IMR-90 (cell line): ENCODE results near the gene WDR46. TPM values are rescaled to one million over a fixed set of nuclear protein-coding genes. Genes with fewer than 3 reads are reported as not detected.

Experiments
- ATAC-seq: fragments of 200-7000 bp; cut with Tn5 transposase; 2 replicates; pipeline ENCODE4 v1.9.1; 2020; ENCODE audit warnings: low read depth, mild to moderate bottlenecking, moderate library complexity
- BruUV-seq: library from RNA; stranded (reverse); fragments of 400-500 nt; replicated peaks from 2 replicates; lab custom pipeline; 2021; lab: Mats Ljungman, UMichigan
- CTCF ChIA-PET: fragments of 300-600 bp; formaldehyde crosslinking; extraction: SDS; loops from one replicate; lab custom pipeline; 2021; ENCODE audit warnings: antibody characterized with exemption; lab: Yijun Ruan, JAX
- POLR2A ChIA-PET: fragments of 300-600 bp; sonication (Branson Sonifier 250); formaldehyde crosslinking; loops from one replicate; lab custom pipeline; 2022; ENCODE audit warnings: antibody characterized with exemption; ENCODE audit not compliant: unreplicated experiment; lab: Charles Lee
- DNase-seq: peaks from one replicate; pipeline ENCODE4 v3.0.0; 2013
- H2AFZ ChIP-seq: replicated peaks from 2 replicates; pipeline ENCODE3; 2013; ENCODE audit warnings: low read length, mild to moderate bottlenecking; ENCODE audit not compliant: poor library complexity
- H2AK5ac ChIP-seq: 2 replicates; pipeline ENCODE4 v1.6.1; 2013; ENCODE audit warnings: low read depth, low read length, inconsistent platforms
- H2AK9ac ChIP-seq: replicated peaks from 2 replicates; pipeline ENCODE3; 2013; ENCODE audit warnings: mild to moderate bottlenecking, low read depth, low read length, moderate library complexity; ENCODE audit not compliant: poor library complexity
- H2BK120ac ChIP-seq: 2 replicates; pipeline ENCODE4 v1.6.1; 2013; ENCODE audit warnings: low read depth, low read length, inconsistent platforms
- H2BK15ac ChIP-seq: 3 replicates; pipeline ENCODE4 v1.6.1; 2013; ENCODE audit warnings: low read depth, low read length, inconsistent platforms
- H2BK20ac ChIP-seq: 2 replicates; pipeline ENCODE4 v1.6.1; 2013; ENCODE audit warnings: low read depth, mild to moderate bottlenecking, inconsistent platforms, low read length, moderate library complexity
- H2BK5ac ChIP-seq: 2 replicates; pipeline ENCODE4 v1.6.1; 2013; ENCODE audit warnings: mild to moderate bottlenecking, low read depth, low read length, inconsistent platforms; ENCODE audit not compliant: poor library complexity, severe bottlenecking
- H3K14ac ChIP-seq: replicated peaks from 2 replicates; pipeline ENCODE4 v1.6.1; 2013; ENCODE audit warnings: low read depth, low read length, inconsistent platforms
- H3K18ac ChIP-seq: 2 replicates; pipeline ENCODE4 v1.6.1; 2013; ENCODE audit warnings: low read depth, low read length, control low read depth
- H3K23ac ChIP-seq: 2 replicates; pipeline ENCODE4 v1.6.1; 2013; ENCODE audit warnings: low read depth, low read length, inconsistent platforms
- H3K27ac ChIP-seq: 2 replicates; pipeline ENCODE4 v1.5.1; 2013; ENCODE audit warnings: mild to moderate bottlenecking, control low read depth, low read length; ENCODE audit not compliant: insufficient read depth
- H3K27me3 ChIP-seq: 2 replicates; pipeline ENCODE4 v1.6.1; 2013; ENCODE audit warnings: low read length; ENCODE audit not compliant: control insufficient read depth, insufficient read depth
- H3K36me3 ChIP-seq: 2 replicates; pipeline ENCODE4 v1.6.1; 2013; ENCODE audit warnings: low read length, mixed read lengths; ENCODE audit not compliant: control insufficient read depth, insufficient read depth
- H3K4ac ChIP-seq: 2 replicates; pipeline ENCODE4 v1.6.1; 2013; ENCODE audit warnings: low read depth, low read length, inconsistent platforms
- H3K4me1 ChIP-seq: 2 replicates; pipeline ENCODE4 v1.6.1; 2013; ENCODE audit warnings: low read length, mixed read lengths; ENCODE audit not compliant: control insufficient read depth, insufficient read depth
- H3K4me2 ChIP-seq: 2 replicates; pipeline ENCODE4 v1.6.1; 2013; ENCODE audit warnings: low read depth, mild to moderate bottlenecking, control low read depth, low read length, moderate library complexity
- H3K4me3 ChIP-seq: 2 replicates; pipeline ENCODE4 v1.5.1; 2013; ENCODE audit warnings: low read depth, mild to moderate bottlenecking, control low read depth, low read length, moderate library complexity; ENCODE audit not compliant: insufficient read depth
- H3K56ac ChIP-seq: 2 replicates; pipeline ENCODE4 v1.6.1; 2013; ENCODE audit warnings: low read length, inconsistent platforms; ENCODE audit not compliant: insufficient read depth; ENCODE audit errors: extremely low read depth
- H3K79me1 ChIP-seq, 2 experiments: 2 replicates each; pipeline ENCODE4 v1.6.1; 2013; ENCODE audit warnings: low read length in 2 of 2, inconsistent platforms in 1 of 2, low read depth in 1 of 2
- H3K9ac ChIP-seq: 2 replicates; pipeline ENCODE4 v1.6.1; 2013; ENCODE audit warnings: low read depth, low read length, control low read depth
- H3K9me1 ChIP-seq: 2 replicates; pipeline ENCODE4 v1.6.1; 2013; ENCODE audit warnings: low read length, inconsistent platforms; ENCODE audit not compliant: insufficient read depth
- H3K9me3 ChIP-seq: 2 replicates; pipeline ENCODE4 v1.6.1; 2013; ENCODE audit warnings: low read length; ENCODE audit not compliant: control insufficient read depth, insufficient read depth
- H4K20me1 ChIP-seq: 2 replicates; pipeline ENCODE4 v1.6.1; 2013; ENCODE audit warnings: low read length, inconsistent platforms; ENCODE audit not compliant: insufficient read depth
- H4K5ac ChIP-seq: 2 replicates; pipeline ENCODE4 v1.6.1; 2013; ENCODE audit warnings: mild to moderate bottlenecking, low read depth, low read length, control low read depth
- H4K8ac ChIP-seq, 2 experiments: 2 replicates each; pipeline ENCODE4 v1.6.1; 2013; ENCODE audit warnings: low read depth in 2 of 2, low read length in 2 of 2, control low read depth in 1 of 2, inconsistent platforms in 1 of 2
- H4K91ac ChIP-seq: 2 replicates; pipeline ENCODE4 v1.6.1; 2013; ENCODE audit warnings: low read depth, low read length, inconsistent platforms; ENCODE audit not compliant: insufficient read depth
- CEBPB ChIP-seq: IDR thresholded peaks from 2 replicates; pipeline ENCODE4 v1.6.1; 2012; ENCODE audit warnings: low read depth, low read length, improper control_type of control experiment
- CHD1 ChIP-seq: IDR thresholded peaks from 2 replicates; pipeline ENCODE4 v1.6.1; 2012; ENCODE audit warnings: low read depth, low read length, improper control_type of control experiment
- CTCF ChIP-seq: conservative IDR thresholded peaks from 2 replicates; pipeline ENCODE4 v1.5.1; 2012; ENCODE audit warnings: mild to moderate bottlenecking, low read depth, low read length, improper control_type of control experiment
- MAFK ChIP-seq: IDR thresholded peaks from 2 replicates; pipeline ENCODE4 v1.6.1; 2012; ENCODE audit warnings: low read depth, low read length, improper control_type of control experiment
- MAZ ChIP-seq: IDR thresholded peaks from 2 replicates; pipeline ENCODE4 v1.6.1; 2012; ENCODE audit warnings: low read depth, mild to moderate bottlenecking, low read length, improper control_type of control experiment, moderate library complexity, borderline replicate concordance
- RAD21 ChIP-seq: IDR thresholded peaks from 2 replicates; pipeline ENCODE4 v1.6.1; 2012; ENCODE audit warnings: low read length, improper control_type of control experiment
- RCOR1 ChIP-seq: IDR thresholded peaks from 2 replicates; pipeline ENCODE4 v1.6.1; 2012; ENCODE audit warnings: mild to moderate bottlenecking, low read length, improper control_type of control experiment; ENCODE audit not compliant: insufficient replicate concordance
- RFX5 ChIP-seq: IDR thresholded peaks from 2 replicates; pipeline ENCODE4 v1.8.0; 2012; ENCODE audit warnings: low read depth, mild to moderate bottlenecking, low read length, moderate library complexity
- WGBS, 2 experiments: methylation state at CpG; one replicate each; pipeline versions ENCODE4 v1.1.5 to v1.1.7; 2013; ENCODE audit warnings: missing lambda C conversion rate in 2 of 2; ENCODE audit not compliant: insufficient read length in 1 of 2; ENCODE audit errors: extremely low coverage in 2 of 2; 5-methylcytosine and 5-hydroxymethylcytosine counted together
- dilution Hi-C: fragments of 300-500 bp; cut with HindIII; formaldehyde crosslinking; loops from one replicate; pipeline ENCODE4 v1.14.3; 2018; ENCODE audit warnings: low sequenced_read_pairs; ENCODE audit not compliant: unreplicated experiment
- in situ Hi-C: fragments of 300-500 bp; cut with MboI; formaldehyde crosslinking; loops from 3 replicates; pipeline ENCODE4 v1.14.3; 2019; ENCODE audit warnings: low sequenced_read_pairs, inconsistent platforms, mixed read lengths
- intact Hi-C: fragments of 100-400 bp; cut with micrococcal nuclease; formaldehyde crosslinking; loops from 2 replicates; pipeline ENCODE4 v1.10.0; 2022
- polyA plus RNA-seq, 3 experiments: library from polyadenylated mRNA; depleted of rRNA; stranded (reverse); fragments of >200 nt; gene quantifications; 2 replicates each; pipeline ENCODE4 v1.2.3, GENCODE V29; 2012; ENCODE audit warnings: low replicate concordance in 1 of 3
- total RNA-seq: library from RNA; depleted of rRNA; stranded (reverse); fragments of >200 nt; gene quantifications from 2 replicates; pipeline ENCODE4 v1.2.3, GENCODE V29; 2012

WDR46 gene
- total and polyA plus RNA-seq, 2 of the 4 experiments (the other 2 are of a cell fraction): 73.8 to 81.6 TPM

DNA sequence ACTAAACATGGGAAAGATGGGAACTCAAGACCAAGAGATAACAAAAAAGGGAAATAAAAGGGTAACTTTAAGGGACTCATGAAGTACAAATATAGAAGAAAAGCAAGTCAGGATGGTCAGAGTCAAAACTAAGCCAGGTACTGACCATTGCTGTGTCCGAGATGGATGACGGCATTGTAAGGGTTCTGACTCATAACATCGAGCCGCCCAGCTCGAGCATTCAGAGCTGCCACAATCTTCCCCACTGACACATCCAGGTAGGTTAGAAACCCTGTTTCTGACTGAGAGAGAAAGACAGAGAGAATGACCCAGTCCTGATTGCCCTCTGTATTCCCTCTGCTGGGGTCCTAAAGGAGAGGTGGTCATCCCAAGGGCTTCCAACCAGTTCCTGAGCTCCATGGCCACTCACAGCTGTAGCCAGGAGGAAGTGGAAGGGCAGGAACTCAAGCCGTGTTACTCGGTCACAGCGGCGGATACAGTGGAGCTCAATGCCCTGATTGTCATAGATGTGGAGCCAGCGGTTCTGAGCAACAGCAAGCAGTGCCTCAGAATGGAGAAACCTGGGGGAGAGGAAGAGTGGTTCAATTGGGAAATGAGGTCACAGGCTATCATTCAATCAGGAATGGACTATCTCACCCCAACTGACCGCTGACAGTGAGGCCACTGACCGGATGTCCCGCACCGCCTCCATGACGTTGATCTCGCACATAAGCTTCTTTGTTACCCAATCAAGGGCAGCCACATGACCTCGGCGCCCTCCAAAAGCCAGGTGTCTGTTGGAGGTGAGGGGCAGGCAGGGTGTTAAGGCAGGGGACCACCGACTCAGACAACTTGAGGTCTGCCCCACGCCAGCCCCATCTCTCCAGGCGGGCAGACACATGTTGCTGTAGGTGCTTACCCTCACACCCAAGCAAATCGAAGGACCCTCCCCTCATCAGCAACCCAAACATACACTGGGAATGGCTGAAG, 1.8 kb downstream of the WDR46 start:
- Histone ChIP-seq H3K18ac (no peak overlapping the region), H4K8ac (no peak overlapping the region), H3K27ac (no peak overlapping the region), H2BK15ac (no peak overlapping the region), H2AFZ (peak overlapping the region; percentile 29), H2BK120ac (no peak overlapping the region), H3K9me3 (no peaks in the 10 kb centered on the region), H3K27me3 (no peaks in the 10 kb centered on the region), H3K4me2 (no peak overlapping the region), H2AK5ac (no peak overlapping the region), H4K91ac (no peak overlapping the region), H3K79me1 (peaks cover 31 to 57% of the 10 kb centered on the region in 2 experiments), H3K4me1 (peaks cover 7% of the 10 kb centered on the region), H3K4me3 (no peak overlapping the region), H2BK20ac (no peak overlapping the region), H3K14ac (no peak overlapping the region), H4K20me1 (no peaks in the 10 kb centered on the region), H3K36me3 (peaks cover 45% of the 10 kb centered on the region), H2AK9ac (no peak overlapping the region), H4K5ac (no peak overlapping the region), H3K56ac (no peak overlapping the region), H3K23ac (no peak overlapping the region), H3K9ac (no peak overlapping the region), H2BK5ac (no peak overlapping the region), H3K4ac (no peak overlapping the region), H3K9me1 (peaks cover 3% of the 10 kb centered on the region; the same call in 1 of the 2 replicates)
- TF ChIP-seq RCOR1: no peak
- TF ChIP-seq RFX5: no peak
- TF ChIP-seq RAD21: no peak
- TF ChIP-seq CEBPB: no peak
- TF ChIP-seq MAZ: no peak
- TF ChIP-seq CTCF: no peak
- TF ChIP-seq MAFK: no peak
- TF ChIP-seq CHD1: no peak
- ChIA-PET CTCF (no interaction called here), POLR2A (no interaction called here)
- no CpG with 5 or more reads among the region's 22 CpGs for WGBS, 2 experiments
- dilution Hi-C loops (no loop called here), in situ Hi-C loops (no loop called here), intact Hi-C loops (no loop called here)
- DNase-seq (no peak), ATAC-seq (no peak)
- no TSS peak for BruUV-seq
